Kasumi-1 (cell line): ENCODE results near the gene BAIAP2L2.
"Not testable (repeated sequence)": the region's sequence is repeated elsewhere in the genome, so short reads cannot be mapped to it uniquely, and the experiment has no call there.

Experiments used
- DNase-seq, 2 experiments: peaks; one replicate each; lab custom pipeline; 2025; lab: John Stamatoyannopoulos, UW

Gene BAIAP2L2

GRCh38 chr22:38129021-38129420, 18.5 kb upstream of the BAIAP2L2 start:
- no peak for DNase-seq

GRCh38 chr22:38127869-38128268, 17.4 kb upstream of the BAIAP2L2 start:
- no peak for DNase-seq

DNA sequence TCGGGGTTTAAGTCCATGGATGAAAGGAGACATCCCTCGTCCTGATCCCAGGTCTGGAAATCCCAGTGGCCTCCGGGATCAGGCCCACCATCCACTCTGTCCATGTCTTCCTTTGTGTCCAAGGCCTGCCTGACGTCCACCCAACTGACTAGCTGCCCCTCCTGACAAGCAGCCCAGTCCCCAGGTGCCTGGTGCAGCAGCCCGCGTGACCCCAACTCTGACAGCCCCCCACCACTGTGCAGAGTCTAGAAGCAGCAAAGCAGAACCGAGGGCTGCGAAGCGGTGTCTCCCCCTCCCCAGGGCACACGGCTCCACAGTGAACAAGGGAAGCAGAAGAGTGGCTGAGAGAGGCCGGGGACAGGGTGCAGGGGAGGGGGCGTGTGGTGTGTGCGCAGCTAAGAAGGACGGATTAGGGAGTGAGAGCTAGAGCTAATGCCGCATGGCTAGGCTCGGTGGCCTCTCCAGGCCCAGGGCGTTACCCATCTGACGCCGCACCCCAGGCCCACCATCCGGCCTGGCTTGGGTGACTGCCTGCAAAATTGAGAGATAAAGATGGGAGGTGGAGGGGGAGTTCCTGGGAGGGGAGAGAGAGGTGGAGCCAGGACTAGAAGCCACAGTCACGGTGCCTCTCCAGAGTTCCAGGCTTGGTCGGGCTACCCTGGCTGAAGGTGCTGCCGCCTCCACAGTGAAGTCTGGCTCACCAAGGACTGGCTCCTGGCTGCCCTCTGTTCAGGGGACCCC, 16.6 kb upstream of the BAIAP2L2 start:
- no peak for DNase-seq

- no peak for DNase-seq
Observed at GRCh38 chr22:38125751-38126201, 15.3 kb upstream of the BAIAP2L2 start.

DNA sequence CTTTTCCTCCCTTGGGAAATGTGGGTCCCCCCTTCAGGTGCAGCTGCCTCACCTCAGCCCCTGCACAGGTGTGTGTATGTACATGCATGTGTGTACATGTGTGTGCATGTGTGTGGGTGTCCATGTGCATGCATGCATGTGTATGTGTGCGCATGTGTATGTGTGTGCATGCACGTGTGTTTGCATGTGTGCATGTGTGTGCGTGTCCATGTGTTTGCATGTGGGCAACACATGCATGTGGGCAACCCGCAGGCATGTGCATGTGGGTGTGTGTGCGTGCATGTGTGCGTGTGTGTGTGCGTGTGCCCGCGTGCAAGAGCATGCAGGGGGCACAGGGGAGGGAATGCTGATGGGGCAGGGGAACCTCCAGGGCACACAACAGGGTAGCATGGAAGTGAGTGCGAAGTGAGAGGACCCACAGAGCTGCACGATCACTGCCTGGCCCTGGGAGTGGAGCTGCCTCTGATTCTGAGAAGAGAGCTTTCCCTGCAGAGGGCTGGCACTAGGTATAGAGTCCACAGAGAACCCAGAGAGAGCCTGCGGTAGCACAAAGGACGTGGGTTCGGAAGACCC, 14.6 kb upstream of the BAIAP2L2 start:
- no peak for DNase-seq

- no peak for DNase-seq
Observed at GRCh38 chr22:38124236-38124974, 13.9 kb upstream of the BAIAP2L2 start.

DNA sequence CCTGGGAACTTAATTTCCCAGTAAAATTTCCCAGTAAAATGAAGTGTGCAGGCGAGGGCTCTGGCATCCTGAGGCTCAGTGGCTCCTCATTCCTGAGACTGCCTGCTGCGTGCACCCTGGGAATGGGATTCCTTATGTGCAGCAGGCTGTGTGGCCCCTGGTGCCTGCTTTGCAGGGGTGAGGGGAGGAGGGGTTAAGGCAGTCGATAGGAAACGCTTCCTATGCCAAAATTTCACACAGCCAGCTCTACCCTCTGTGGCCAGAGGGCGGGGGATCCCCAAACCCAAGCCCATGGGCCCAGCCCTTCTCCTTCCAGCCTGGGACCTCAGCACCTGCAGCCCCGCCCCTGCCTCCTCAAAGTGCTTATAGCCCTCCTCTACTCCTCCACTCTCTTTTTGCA, 12.1 kb upstream of the BAIAP2L2 start:
- no peak for DNase-seq

DNA sequence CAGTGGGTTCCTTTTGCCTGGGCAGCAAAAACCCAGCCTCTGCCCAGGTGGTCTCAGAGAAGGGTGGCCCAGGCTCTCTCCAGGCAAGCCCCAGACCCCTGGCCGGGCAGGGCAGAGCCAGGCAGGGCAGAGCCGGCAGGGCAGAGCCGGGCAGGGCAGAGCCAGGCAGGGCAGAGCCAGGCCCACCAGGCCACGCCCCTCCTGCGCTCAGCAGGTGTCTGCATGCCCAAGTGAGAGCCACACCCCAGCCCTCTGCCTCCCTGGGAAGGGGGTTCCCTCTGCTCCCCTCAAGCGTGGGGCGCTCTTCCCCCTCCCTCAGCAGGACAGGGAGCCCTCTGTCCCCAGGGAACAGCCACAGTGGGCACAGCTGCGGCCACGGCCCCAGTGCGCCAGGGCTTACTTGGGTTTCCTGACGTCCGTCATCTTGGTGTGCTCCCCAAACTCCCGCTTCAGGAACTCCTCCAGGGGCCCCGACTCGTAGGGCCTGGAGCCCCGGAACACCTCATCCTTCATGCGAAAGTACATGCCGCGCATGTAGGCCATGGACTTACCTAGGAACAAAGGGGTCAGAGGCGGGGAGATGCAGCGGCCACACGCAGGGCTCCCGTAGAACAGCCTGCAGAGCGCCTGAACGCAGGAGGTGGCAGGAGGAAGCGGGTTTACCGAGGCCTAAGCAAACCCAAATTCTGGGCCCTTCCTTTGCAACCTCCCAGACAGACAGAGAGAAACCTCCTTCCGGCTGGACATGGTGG, 10.1 kb upstream of the BAIAP2L2 start:
- DNase-seq: no peak

DNA sequence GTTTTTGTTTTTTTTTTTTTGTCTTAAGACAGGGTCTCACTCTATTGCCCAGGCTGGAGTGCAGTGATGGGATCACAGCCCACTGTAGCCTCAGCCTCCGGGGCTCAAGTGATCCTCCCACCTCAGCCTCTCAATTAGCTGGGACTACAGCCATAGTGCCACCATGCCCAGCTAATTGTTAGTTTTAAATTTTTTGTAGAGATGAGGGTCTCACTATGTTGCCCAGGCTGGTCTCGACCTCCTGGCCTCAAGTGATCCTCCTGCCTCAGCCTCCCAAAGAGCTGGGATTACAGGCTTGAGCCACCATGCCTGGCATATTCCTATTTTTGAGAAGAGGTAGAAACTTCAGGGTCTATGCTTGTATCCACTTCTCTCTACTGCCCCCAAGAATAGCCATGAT, 8.3 kb upstream of the BAIAP2L2 start:
- not testable (repeated sequence) for DNase-seq

- no peak for DNase-seq
Observed at GRCh38 chr22:38118182-38118581, 7.7 kb upstream of the BAIAP2L2 start.

DNA sequence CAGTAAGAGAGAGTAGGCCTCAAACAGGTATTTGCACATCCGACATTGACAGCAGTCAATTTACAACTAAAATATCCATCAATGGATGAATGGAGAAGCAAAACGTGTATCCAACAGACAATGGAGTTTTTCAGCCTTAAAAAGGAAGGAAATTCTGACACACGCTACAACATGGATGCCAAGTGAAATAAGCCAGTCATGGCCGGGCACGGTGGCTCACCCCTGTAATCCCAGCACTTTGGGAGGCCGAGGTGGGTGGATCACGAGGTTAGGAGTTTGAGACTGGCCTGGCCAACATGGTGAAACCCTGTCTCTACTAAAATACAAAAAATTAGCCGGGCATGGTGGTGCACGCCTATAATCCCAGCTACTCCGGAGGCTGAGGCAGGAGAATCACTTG, 7.1 kb upstream of the BAIAP2L2 start:
- DNase-seq: not testable (repeated sequence)

- no peak for DNase-seq
Observed at GRCh38 chr22:38115423-38116205, 5.1 kb upstream of the BAIAP2L2 start.

DNA sequence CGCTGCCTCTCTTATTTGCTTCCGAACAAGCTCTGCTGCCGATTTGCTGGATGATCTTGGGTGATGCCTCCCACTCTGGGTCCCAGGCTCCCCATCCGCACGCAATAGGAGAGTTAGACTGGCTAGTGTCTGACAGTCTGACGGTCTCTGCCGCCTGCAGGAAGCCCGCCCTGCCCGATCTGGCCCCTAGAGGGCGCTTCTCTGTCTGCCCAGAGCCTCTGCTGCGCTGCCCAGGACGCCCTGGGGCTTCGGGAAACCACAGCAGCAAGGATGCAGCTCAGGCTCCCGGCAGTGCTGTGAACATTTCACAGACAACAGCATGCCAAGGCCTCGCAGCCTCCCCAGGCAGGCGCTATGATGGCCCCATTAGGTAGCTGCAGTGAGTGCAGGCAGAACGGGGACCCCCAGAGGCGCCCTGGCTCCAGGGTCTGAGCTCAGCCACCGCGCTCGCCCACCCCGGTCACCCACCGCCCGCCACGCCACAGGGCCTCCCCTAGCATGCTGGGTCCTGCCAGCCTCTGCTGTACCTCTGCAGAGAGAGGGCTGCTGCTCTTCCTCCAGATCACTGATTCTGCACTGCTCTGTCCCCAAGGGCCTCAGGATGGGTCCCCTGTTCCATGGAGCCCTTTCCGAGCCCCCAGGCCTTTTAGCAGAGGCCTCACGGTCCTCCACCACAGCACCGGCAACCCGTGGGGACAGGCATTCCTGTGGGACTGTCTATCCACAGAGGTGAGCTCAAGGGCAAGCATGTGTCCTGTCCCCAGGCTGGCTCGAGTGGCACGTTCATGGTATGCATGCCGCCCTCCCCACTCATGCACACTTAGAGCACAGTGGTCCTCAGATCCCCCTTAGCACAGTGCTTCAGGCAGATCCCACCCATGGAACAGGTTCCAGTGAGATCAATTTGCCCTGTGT, 4.3 kb upstream of the BAIAP2L2 start:
- peak; percentile 78 to 83 for DNase-seq

DNA sequence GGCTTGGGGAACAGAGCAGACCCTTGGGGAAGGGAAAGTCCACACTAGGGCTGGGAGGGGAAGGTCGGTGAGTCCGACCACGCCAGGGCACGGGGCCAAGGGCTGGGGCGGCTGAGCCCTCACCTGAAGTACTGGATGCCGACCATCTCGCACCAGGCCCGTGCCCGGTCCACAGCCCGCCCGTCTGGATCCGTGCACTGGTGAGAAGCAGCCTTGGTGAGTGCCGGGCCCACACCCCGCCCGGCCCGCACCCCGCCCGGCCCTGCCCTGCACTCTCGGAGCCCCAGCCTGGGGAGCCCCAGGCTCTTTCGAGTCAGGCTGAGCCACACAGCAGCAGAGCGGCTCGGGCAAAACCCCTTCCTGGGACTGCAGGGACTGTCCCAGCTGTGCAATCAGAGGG, 1.9 kb upstream of the BAIAP2L2 start:
- no peak for DNase-seq

DNA sequence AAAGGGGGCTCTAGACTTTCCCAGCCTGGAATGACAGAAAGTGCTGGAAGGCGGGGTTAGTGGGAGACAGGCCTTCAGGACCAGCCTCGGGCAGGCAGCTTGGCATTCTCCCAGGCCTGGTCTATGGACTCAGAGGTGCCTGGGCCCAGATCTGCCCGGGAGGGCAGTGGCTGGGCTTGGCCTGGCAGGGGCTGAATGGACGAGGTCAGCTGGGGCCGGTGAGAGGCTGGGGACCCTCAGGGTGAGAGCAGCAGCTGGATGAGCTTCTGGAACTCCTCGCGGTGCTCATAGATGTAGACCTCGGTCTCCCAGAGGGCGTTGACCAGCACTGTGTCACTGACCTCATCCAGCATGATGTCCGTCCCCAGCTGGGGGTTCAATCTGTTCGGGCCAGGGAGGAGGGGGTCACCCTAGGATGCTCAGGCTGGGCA, 1.5 kb upstream of the BAIAP2L2 start:
- DNase-seq: no peak

DNA sequence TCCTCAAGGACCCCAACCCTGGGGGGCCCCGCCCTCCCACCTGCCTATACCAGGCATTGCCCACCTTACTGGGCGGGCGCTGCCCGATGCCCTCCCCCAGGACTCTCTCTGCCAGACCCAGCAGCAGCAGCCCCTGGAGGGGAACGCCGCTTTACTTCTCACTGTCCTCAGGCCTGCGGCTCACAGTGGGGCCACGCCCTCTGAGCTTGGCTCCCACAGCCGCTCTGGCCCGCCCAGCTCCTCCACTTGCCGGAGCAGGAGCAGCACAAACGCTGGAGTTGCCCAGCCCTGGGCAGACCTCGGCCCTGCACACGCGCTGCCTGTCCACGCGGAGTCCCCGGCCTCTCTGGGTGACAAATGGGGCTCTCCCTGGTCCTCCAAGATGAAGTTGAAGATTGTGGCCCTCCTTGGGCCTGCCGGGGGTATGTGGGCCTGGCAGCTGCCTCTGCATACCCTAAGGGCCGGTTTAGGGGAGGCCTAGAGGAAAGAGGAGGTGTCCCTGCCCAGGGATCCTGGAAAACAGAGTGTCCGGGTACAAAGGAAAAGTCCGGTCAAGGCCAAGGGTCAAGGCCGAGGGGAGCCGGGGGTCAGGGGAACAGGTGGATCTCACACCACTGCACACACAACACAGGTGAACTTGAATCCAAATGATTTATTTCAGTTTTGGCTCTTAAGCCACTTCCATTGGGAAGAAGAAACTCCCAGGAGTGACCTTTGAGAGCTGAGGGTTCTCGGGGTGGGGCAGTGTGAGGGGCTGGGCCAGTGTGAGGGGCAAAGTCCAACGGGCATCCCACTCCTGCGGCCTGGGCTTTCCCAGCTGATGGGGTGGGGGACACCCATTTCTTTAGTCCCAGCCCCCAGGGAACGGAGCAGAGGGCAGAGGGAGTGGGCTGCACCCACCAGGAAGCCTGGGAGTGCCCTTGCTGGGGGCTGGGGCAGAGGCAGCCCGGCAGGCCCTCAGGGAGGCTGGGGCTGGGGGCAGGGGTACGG, 674 bp upstream of the BAIAP2L2 start:
- DNase-seq: no peak

DNA sequence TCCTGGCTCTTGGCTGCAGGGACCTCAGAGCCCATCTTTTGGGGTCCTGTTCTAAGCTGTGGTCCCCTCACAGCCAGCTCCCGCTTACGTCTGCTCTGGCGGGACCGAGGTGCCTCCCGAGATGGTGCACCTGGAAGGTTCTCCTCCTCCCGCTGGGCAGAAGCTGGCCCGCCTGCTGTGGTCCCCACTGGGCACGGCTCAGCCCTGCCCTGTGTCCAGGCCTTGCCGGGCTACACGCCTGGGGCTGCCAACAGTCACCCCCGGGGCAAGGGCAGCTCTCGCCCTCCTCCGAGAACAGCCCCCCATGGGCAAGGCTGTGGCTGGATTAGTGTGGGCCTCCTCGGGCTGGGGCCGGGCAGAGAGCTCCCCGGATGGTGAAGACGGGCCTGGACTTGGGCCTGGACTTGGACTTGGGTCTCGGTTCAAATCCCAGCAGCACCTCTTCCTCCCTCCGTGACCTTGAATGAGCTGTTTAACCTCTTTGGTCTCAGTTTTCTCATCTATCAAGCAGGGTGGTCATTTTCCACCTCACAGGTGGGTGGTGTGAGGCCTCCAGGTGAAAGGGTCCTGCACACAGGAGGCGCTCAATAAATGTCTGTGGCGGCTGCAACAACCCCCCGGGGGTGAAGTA, 998 bp downstream of the BAIAP2L2 start:
- no peak for DNase-seq

DNA sequence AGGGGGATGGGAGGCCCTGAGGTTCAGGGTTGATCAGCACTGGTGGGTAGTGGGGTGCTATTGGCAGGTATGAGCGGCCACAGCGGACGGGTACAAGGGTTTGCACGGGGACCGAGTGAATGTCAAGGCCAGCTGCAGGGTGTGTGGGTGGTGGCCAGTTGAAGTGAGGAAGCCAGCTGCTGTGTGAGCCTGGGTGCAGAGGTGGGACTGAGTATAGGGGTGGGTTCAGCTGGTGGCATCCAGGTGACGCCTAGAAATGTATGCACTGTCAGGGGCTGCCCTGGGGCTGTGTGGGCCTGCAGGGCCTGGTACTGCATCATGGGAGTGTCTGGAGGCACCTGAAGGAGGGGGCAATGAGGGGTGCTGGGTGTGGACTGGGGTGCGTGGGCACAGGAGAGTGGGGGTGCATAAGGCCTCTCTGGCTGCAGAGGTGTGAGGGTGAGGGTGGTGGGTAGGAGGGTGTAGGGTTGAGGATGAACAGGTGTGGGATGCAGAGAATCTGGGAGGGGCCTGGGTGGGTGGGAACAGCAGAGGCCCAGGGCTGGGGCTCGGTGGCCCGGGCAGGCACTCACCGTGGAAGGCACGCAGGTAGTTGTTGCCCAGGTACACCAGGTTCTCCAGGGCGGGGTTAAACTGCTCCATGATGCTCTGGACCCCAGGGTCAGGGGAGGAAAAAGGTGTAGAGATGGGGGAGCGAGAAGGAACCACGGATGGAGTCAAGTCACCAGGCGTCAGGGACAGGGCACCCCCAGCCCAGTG, 1.7 kb downstream of the BAIAP2L2 start:
- DNase-seq: no peak
